ENCODE results near the gene UBE2G2. TPM values are rescaled to one million over a fixed set of nuclear protein-coding genes. Genes with fewer than 3 reads are reported as not detected.

Gene UBE2G2
- total and polyA plus RNA-seq, 2 experiments from 2014 or later: 55.2 to 61.6 TPM

DNA sequence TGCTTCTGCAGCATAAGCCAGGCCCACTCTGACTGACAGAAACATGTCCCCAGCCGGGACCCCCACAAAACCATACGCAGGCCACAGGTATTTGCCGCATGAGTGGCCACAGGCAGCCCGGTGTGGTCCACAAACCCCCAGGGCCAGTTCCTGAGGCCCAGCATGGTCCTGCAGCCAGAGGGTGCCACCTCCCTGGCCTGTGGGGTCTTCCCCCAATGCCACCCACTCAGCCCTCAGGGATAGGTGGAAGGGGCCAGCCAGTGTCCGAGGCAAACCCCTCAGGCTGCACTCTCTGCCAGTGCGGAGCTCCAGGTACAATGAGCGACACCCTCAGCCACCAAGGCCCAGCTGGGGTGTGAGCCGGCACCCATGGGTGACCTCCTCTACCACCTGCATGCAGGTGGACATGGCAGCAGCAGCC is 43.5 kb downstream of the UBE2G2 start:
- Histone ChIP-seq H3K4me1 (ENCODE audit: insufficient read depth) (no peaks in the 10 kb centered on the region), H3K36me3 (replicated peaks; ENCODE audit: insufficient read depth, low read depth) (no peaks in the 10 kb centered on the region), H3K4me3 (no peak overlapping the region), H2AFZ (no peak overlapping the region), H3K4me2 (no peak overlapping the region), H3K9me3 (ENCODE audit: low read depth) (no peaks in the 10 kb centered on the region), H4K20me1 (ENCODE audit: insufficient read depth, poor library complexity, severe bottlenecking) (no peaks in the 10 kb centered on the region), H3K27me3 (no peaks in the 10 kb centered on the region), H3K27ac (no peak overlapping the region), H3K79me2 (no peaks in the 10 kb centered on the region), H3K9me2 (replicated peaks; ENCODE audit: insufficient read depth) (no peaks in the 10 kb centered on the region)
- TF ChIP-seq, protein P1, sequence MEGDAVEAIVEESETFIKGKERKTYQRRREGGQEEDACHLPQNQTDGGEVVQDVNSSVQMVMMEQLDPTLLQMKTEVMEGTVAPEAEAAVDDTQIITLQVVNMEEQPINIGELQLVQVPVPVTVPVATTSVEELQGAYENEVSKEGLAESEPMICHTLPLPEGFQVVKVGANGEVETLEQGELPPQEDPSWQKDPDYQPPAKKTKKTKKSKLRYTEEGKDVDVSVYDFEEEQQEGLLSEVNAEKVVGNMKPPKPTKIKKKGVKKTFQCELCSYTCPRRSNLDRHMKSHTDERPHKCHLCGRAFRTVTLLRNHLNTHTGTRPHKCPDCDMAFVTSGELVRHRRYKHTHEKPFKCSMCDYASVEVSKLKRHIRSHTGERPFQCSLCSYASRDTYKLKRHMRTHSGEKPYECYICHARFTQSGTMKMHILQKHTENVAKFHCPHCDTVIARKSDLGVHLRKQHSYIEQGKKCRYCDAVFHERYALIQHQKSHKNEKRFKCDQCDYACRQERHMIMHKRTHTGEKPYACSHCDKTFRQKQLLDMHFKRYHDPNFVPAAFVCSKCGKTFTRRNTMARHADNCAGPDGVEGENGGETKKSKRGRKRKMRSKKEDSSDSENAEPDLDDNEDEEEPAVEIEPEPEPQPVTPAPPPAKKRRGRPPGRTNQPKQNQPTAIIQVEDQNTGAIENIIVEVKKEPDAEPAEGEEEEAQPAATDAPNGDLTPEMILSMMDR (IDR thresholded peaks at IDR 0.05; ENCODE audit: poor library complexity): no peak
- TF ChIP-seq EZH2phosphoT487 (IDR thresholded peaks at IDR 0.05; ENCODE audit: low read depth, severe bottlenecking, unreplicated experiment): no peak
- WGBS (ENCODE audit: low lambda C conversion rate, missing lambda C conversion rate): over 99% methylated on average over 8 of the region's 8 CpGs
- DNase-seq (ENCODE audit: low spot score): no peak

GRCh38 chr21:44757731-44758130 is 43.9 kb downstream of the UBE2G2 start:
- Histone ChIP-seq H3K36me3 (replicated peaks; ENCODE audit: insufficient read depth, low read depth) (no peaks in the 10 kb centered on the region), H4K20me1 (ENCODE audit: insufficient read depth, poor library complexity, severe bottlenecking) (no peaks in the 10 kb centered on the region), H3K27me3 (no peaks in the 10 kb centered on the region), H3K9me2 (replicated peaks; ENCODE audit: insufficient read depth) (no peaks in the 10 kb centered on the region), H3K4me3 (no peak overlapping the region), H3K79me2 (no peaks in the 10 kb centered on the region), H3K9me3 (ENCODE audit: low read depth) (no peaks in the 10 kb centered on the region), H3K27ac (no peak overlapping the region), H2AFZ (no peak overlapping the region), H3K4me2 (no peak overlapping the region), H3K4me1 (ENCODE audit: insufficient read depth) (no peaks in the 10 kb centered on the region)
- TF ChIP-seq, protein P1 (IDR thresholded peaks at IDR 0.05; ENCODE audit: poor library complexity): no peak
- TF ChIP-seq EZH2 (IDR thresholded peaks at IDR 0.05; ENCODE audit: borderline replicate concordance): no peak
- TF ChIP-seq EZH2phosphoT487 (IDR thresholded peaks at IDR 0.05; ENCODE audit: low read depth, severe bottlenecking, unreplicated experiment): no peak
- no peak for DNase-seq (ENCODE audit: low spot score)
- 84% methylated on average over 5 of the region's 6 CpGs for WGBS (ENCODE audit: low lambda C conversion rate, missing lambda C conversion rate)

GRCh38 chr21:44756423-44757185 is 45.0 kb downstream of the UBE2G2 start:
- Histone ChIP-seq H3K27ac (no peak overlapping the region), H4K20me1 (ENCODE audit: insufficient read depth, poor library complexity, severe bottlenecking) (no peaks in the 10 kb centered on the region), H3K9me3 (ENCODE audit: low read depth) (no peaks in the 10 kb centered on the region), H2AFZ (no peak overlapping the region), H3K4me2 (no peak overlapping the region), H3K4me1 (ENCODE audit: insufficient read depth) (no peaks in the 10 kb centered on the region), H3K4me3 (no peak overlapping the region), H3K27me3 (no peaks in the 10 kb centered on the region), H3K36me3 (replicated peaks; ENCODE audit: insufficient read depth, low read depth) (no peaks in the 10 kb centered on the region), H3K79me2 (no peaks in the 10 kb centered on the region), H3K9me2 (replicated peaks; ENCODE audit: insufficient read depth) (no peaks in the 10 kb centered on the region)
- DNase-seq (ENCODE audit: low spot score): no peak
- TF ChIP-seq EZH2 (IDR thresholded peaks at IDR 0.05; ENCODE audit: borderline replicate concordance) (no peak), EZH2phosphoT487 (IDR thresholded peaks at IDR 0.05; ENCODE audit: low read depth, severe bottlenecking, unreplicated experiment) (no peak)
- TF ChIP-seq, protein P1 (IDR thresholded peaks at IDR 0.05; ENCODE audit: poor library complexity): no peak
- 90% methylated on average over 23 of the region's 23 CpGs for WGBS (ENCODE audit: low lambda C conversion rate, missing lambda C conversion rate)
